Esophagus mucosa (tissue), 1 donor: Measurements from ENCODE around the gene CDKN2C. TPM values are rescaled to one million over a fixed set of nuclear protein-coding genes. Genes with fewer than 3 reads are reported as not detected.
"Not testable (repeated sequence)": the region's sequence is repeated elsewhere in the genome, so short reads cannot be mapped to it uniquely, and the experiment has no call there.

Experiments used
- ATAC-seq: fragments of 200-7000 bp; cut with Tn5 transposase; one replicate; pipeline ENCODE4 v1.9.1; 2020
- total RNA-seq: library from RNA; stranded (reverse); gene quantifications from one replicate; pipeline ENCODE4 v1.2.4, GENCODE V29; 2023
- donor health status: DM: yes; HTN: yes; CAD: no.

Gene CDKN2C
- 6.9 TPM for total RNA-seq

DNA sequence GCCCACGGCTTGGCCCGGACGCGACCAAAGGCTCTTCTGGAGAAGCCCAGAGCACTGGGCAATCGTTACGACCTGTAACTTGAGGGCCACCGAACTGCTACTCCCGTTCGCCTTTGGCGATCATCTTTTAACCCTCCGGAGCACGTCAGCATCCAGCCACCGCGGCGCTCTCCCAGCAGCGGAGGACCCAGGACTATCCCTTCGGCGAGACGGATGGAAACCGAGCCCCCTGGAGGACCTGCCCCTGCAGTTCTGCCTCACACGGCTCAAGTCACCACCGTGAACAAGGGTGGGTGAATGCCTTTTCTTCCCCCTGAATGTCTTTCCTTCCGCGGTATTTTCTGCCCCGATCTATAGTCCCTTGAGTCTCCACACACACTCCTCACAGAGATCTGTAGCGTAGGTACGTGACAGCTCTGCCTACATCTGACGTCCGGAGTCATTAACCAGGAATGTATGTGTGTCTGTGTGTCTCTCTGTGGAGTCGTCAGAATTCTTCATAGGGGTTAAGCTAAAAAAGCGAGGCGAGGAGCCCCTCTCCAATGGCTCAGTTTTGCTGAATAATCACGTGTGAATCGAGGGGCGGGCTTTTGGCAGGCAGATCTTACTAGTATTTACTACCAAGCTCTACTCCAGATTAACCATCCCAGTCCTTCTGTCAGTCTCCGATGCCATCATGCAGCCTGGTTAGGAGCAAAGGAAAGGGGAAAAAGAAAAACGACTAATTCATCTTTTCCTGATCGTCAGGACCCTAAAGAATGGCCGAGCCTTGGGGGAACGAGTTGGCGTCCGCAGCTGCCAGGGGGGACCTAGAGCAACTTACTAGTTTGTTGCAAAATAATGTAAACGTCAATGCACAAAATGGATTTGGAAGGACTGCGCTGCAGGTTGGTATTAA is at the start of gene CDKN2C:
Gene CDKN2C, plus strand, starts transcription at position 635 of the 898 bp plus-strand sequence. Its CDS starts 124 bp downstream, at position 759.
- peak; percentile 63 for ATAC-seq

DNA sequence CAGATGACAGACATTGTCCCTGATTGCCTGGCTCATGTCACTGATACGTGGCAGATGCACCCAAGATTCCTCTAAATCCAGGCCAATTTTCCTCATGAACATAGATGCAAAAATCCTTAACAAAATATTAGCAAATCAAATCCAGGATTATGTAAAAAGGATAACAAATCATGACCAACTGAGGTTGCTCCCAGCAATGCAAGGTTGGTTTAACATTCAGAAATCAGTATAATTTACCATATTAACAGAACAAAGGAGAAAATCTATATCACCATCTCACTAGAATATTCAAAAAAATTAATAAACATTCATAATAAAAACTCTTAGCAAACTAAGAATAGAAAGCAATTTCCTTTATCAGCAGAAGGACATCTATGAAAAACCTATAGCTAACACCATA is 49.6 kb upstream of the CDKN2C start:
- ATAC-seq, result no peak

DNA sequence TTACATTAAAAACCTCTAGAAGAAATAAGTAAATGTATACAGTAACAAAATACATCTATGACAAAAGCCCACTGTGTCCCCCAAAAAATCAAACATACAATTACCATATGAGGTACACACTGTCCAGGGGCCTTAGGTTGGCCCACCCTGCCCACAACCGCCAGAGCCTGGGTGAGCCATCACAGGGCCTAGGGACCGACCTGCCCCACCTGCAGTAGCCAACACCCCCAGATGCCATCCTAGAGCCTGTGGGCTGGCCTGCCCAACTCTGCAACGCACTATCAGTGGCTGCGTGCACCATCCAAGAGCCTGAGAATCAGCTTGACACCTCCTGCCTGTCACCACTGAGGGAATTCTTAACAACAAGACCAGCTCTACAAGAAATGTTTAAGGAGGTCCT is 49.0 kb upstream of the CDKN2C start:
- ATAC-seq, result no peak

DNA sequence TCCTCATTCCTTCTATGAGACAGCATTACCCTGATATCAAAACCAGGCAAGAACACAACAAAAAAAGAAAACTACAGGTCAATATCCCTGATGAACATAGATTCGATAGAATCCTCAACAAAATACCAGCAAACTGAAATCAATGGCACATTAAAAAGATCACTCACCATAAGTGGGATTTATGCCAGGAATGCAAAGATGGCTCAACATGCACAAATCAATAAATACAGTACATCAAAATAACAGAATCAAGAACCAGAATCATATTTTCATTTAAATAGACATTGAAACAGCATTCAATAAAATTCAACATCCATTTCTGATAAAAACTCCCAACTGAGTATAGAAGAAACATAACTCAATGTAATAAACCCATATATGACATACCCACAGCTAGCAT is 46.5 kb upstream of the CDKN2C start:
- no peak for ATAC-seq

DNA sequence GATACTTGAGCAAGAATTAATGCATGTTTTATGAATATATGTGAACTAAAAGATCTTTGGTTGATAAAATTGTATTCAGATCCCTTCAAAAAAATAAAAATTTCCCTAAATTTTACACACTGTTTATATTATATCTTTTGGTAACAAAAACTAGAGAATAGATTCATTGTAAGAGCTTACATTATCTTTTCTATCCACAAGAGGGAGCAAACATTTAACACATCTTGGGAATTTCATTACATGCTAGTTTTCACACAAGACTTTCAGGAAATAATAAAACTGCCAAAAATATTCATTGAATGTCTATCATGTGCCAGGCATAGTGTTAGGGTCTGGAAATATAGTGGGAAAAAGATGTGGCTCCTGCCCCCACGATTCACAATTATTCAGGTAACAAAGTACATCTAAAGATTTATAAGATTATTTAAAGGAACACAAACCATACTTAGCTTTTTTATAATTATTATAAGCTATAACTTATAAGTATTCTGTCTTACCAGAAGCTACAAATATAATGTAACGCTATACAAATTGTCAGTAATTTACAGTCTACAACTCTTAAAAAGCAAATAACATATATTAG is 40.6 kb upstream of the CDKN2C start:
- ATAC-seq, result no peak

DNA sequence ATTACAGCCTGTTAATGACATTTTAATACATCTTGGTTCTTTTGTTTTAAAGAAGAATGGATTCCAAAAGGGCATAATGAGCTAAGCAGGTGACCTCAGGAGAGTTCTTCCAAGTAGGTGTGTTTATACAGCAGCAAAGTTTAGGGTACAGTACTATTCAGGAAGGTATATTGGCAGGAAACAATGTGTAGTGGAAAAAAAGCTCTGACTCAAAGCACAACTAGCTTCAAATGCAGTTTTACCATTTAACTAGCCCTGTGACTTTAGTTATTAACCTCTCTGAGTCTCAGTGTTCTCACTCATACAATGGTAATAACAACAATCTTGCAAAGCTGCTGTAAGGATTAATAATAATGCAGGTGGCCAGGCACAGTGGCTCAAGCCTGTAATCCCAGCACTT is 39.9 kb upstream of the CDKN2C start:
- no peak for ATAC-seq

DNA sequence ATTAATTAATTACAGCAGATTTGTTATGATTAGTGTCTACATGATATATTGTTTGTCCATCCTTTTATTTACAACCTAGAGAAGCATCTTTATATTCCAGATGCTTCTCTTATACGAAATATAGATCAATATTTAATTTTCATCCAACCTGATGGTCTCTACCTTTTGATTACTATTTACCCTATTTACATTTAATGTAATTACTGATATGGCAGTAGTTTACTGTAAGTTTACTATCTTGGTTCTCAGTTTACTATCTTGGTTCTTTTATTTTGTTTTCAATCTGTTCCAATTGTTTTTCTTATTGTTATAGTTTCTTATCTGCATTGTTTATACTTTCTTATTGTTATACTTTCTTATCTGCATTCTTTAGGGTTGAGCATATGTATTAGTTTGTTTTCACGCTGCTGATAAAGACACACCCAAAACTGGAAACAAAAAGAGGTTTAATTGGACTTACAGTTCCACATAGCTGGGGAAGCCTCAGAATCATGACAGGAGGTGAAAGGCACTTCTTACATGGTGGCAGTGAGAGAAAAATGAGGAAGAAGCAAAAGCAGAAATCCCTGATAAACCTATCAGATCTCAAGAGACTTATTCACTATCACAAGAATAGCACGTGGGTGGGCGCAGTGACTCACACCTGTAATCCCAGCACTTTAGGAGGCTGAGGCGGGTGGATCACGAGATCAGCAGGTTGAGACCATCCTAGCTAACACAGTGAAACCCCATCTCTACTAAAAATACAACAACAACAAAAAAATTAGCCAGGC is 38.9 kb upstream of the CDKN2C start:
- ATAC-seq, result no peak

DNA sequence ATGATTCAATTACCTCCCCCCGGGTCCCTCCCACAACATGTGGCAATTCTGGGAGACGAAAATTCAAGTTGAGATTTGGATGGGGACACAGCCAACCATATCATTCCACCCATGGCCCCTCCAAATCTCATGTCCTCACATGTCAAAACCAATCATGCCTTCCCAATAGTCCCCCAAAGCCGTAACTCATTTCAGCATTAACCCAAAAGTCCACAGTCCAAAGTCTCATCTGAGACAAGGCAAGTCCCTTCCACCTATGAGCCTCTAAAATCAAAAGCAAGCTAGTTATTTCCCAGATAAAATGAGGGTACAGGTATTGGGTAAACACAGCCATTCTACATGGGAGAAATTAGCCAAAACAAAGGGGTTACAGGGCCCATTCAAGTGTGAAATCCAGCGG is 38.0 kb upstream of the CDKN2C start:
- ATAC-seq, result not testable (repeated sequence)

DNA sequence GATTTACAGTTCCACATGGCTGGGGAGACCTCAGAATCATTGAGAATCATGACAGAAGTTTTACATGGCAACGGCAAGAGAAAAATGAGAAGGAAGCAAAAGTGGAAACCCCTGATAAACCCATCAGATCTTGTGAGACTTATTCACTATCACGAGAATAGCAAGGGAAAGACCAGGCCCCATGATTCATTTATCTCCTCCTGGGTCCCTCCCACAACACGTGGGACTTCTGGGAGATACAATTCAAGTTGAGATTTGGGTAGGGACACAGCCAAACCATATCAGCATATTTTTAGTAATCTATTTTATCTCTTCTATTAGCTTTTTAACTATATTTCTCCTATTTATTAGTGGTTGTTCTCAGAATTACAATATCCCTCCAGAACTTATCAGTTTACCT is 36.3 kb upstream of the CDKN2C start:
- ATAC-seq, result not testable (repeated sequence)

DNA sequence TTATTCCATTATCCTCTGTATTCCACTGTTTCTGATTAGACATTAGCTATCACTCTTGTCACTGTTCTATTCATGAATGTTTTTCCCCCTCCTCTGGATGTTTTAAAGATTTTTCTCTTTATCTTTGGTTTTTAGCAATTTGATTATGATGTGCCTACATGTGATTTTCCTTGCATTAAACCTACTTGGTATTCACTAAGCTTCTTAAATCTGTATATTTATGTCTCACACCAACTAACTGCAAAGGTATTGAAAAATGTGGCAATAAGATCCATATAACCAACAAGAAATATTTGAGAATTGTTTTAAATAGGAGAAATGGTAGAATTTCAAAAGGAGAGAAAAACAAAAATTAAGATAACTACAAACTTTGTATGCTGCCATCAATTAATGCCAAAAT is 35.2 kb upstream of the CDKN2C start:
- ATAC-seq, result no peak

DNA sequence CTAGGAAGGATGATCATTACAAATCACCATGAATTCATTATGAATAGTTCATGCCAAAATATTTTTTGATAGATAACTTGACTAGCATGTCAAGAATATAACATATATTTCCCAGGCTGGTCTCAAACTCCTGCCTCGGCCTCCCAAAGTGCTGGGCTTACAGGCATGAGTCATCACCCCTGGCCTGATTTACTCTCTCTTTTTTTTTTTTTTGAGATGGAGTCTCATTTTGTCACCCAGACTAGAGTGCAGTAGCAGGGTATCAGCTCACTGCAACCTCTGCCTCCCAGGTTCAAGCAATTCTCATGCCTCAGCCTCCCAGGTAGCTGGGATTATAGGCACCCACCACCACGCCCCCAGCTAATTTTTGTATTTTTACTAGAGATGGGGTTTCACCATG is 34.8 kb upstream of the CDKN2C start:
- not testable (repeated sequence) for ATAC-seq

DNA sequence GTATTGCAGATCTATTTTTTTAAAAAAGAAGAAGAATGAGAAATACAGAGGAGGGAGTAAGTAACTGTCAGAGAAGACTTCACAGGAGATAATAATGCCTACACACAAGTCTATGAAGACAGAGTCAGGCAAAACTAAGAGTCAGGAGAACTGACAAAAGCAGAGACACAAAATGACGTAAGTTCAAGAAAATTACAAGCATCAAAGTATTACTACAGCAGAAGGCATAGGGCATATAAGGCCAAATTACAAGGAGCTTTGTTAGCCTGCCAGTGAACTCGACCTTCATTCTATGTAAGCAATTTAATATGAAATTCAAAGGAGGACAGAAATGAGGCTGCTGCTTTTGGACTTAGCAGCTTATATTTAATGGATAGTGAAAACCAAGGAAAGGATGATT is 33.7 kb upstream of the CDKN2C start:
- ATAC-seq, result no peak

DNA sequence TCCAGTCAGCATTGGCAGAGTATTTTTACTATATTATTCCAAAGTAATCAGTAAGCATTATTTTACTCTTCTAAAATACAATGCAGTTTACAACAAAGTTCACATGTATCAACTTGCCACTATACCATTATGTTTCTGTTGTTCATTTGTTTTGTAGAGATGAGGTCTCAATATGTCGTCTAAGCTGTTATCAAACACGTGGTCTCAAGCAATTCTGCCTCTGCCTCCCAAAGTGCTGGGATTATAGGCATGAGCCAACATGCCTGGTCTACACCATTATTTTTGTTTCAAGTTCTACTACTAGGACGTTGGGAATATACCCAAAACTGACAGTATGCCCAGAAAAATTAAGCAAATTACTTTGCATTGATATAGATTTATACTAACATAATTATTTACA is 29.8 kb upstream of the CDKN2C start:
- ATAC-seq, result no peak

DNA sequence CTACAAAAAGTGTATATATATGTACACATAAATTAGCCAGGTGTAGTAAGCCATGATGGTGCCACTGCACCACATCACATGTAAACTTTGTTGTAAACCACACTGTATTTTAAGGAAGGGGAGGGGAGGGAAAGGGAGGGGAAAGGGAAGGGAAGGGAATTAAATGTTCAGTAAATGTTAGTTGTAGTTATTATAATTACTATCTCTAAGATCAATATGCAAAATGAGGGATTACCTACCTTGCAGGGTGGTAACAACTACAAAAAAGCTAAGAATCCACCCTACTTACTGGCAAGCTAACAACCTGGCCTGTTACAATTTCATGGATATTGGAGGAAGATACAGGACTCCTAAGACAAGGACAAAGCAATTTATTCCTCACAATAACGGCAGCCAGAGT is 27.7 kb upstream of the CDKN2C start:
- no peak for ATAC-seq

DNA sequence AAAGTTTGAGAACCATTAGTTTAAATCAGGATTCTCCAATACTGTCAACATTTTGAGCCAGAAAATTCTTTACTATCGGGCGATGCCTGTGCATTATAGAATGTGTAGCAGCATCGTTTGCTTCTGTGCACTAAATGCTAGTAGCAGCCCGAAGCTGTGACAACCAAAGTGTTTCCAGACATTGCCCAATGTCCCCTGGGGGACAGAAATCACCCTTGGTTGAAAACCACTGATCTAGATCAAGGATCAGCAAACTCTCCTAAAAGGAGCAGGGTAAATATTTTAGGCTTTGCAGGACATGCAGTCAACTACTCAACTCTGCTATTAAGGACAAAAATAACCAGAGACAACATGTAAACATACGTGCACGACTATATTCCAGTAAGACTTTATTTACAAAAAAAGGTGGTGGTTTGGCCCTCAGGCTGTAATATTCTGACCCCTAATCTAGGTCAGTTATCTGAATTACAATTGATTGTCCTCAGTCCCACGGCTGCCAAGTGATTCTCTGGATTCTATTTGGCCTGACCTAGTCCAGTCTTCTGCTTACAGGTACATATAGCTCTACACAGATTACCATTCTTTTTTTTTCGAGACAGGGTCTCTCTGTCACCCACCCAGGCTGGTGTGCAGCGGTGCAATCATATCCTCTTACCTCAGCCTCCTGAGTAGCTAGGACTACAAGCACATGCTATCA is 20.6 kb upstream of the CDKN2C start:
- no peak for ATAC-seq

DNA sequence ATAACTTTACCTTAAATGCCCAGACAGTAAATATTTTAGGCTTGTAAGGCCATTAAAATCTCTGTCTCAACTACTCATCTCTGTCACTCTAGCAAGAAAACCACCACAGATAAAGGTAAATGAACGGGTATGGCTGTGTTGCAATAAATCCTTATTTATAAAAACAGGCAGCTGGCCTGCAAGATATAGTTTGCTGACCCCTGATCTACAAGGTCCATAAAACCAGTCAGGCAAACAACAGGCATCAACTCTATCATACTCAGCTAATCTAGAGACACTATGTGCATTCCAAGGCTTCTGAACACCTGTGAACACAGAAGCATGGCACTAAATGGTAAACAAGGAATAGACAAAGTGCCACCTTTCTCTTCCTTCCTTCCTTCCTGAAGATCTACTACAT is 19.6 kb upstream of the CDKN2C start:
- ATAC-seq, result no peak

DNA sequence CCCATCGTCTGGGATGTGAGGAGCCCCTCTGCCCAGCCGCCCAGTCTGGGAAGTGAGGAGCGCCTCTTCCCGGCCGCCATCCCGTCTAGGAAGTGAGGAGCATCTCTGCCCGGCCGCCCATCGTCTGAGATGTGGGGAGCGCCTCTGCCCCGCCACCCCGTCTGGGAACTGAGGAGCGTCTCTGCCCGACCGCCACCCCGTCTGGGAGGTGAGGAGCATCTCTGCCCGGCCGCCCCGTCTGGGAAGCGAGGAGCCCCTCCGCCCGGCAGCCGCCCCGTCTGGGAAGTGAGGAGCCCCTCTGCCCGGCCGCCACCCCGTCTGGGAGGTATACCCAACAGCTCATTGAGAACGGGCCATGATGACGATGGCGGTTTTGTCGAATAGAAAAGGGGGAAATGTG is 17.5 kb upstream of the CDKN2C start:
- not testable (repeated sequence) for ATAC-seq

DNA sequence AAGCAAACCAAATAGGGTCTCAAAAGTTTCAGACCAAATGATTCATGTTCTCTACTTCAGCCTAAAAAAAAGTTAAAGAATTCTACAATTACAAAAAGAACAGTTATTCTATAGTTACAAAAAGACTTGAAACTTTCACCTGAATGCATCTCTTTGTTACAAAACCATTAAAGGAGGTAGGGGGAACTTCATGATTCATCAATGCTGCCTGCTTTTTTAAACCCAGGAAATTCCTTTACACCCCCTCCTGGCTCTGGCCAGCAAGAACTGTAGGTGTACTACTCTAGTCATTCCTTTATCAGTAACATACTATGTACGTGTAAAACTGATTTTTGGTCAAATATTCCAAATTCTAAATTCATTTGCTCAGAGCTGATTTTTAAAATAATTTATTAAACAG is 14.9 kb upstream of the CDKN2C start:
- no peak for ATAC-seq

DNA sequence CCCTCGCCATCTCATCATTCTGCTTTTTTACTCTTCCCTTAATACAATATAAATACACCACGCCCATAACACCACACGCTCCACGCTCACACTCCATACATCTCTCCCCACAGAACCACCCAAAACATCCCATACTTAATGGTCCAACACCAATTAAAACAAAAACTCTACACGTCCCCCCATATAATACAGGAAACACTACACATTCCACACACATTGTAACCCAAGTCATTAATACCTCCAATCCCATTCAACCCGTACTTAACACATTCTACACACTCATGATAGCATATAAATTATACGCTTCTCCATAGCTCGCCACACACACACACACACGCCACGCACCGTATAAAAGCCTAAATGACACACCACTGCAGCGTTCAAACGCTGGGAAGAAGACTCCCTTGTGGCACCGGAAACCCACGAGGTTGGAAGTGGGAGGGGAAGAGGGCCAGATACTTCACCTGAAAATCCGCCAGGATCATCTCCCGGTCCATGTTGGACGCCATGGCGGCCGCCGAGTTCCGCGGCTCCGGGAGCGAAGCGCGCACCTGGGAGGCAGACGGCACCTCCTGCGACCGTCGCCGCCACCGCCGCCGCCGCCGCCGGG is 10.6 kb upstream of the CDKN2C start:
- ATAC-seq, result no peak

DNA sequence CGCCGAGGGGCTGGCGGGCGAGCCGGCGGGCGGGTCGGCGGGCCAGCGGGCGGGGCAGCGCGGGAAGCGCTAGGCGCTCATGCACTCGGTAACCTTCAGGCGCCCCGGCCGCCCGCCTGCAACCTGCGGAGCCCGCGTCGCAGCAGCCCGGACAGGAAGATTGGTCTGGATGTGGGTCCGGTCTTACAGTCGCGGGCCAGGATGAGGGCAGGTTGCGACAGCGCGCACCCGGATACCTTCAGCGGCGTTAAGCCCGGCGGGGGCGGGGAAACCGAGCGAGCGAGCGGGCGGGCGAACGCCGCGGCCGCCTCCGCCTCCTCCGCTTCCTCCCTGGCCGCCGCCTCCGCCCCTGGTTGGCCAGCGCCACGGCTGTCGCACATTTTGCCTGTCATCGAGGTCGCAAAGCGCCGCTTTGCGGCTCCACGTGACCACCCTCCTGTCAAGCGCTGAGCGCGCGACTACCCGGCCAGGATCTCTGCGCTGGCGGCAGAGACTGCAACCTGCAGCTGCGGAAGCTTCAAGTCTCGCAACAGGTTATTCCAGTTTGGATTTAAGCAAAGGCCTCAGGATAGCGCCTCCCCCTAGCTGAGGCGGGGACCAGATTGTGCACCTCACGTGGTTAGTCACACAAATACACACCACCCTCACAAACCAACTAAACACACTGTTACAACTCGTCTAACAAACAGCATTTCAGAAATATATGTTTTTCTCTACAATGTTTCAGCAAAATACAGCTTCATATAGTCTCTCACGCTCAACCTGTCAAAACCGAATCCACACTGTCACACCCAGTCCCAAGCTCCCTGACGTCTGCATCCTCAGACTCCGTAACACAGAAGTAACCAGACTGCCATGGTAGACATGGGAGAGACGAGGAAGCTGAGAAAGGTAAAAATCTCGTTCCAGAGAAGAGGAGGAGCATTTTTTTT is 9.9 kb upstream of the CDKN2C start, which contains the start of gene FAF1:
Gene FAF1, minus strand, starts transcription at position 355 of the 932 bp plus-strand sequence. CDS start 456 bp downstream, outside the sequence.
- peak; percentile 99 for ATAC-seq

DNA sequence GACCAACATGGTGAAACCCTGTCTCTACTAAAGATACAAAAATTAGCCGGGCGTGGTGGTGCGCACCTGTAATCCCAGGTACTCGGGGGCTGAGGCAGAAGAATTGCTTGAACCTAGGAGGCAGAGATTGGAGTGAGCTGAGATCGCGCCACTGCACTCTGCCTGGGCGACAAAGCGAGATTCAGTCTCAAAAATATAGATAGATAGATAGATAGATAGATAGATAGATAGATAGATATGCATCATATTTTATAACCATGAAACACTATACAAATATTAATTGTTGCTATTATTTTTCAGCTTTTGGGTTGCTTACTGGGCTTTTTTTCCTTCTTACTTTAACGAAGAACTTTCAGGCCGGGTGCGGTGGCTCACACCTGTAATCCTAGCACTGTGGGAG is 5.2 kb upstream of the CDKN2C start:
- ATAC-seq, result no peak
